K562 treated with DMSO at 1 percent for 24 hours (cell line): ENCODE data around the gene ABCG2. TPM values are rescaled to one million over a fixed set of nuclear protein-coding genes. Genes with fewer than 3 reads are reported as not detected.

Experiments used
- total RNA-seq: library from RNA; unstranded; fragments of 300-600 nt; gene quantifications from 2 replicates; pipeline ENCODE4 v1.2.3, GENCODE V29; 2022; ENCODE audit warnings: low read depth; ENCODE audit not compliant: insufficient read depth

ABCG2 gene
- total RNA-seq: 0.13 and 0.14 TPM in 2 replicates

DNA sequence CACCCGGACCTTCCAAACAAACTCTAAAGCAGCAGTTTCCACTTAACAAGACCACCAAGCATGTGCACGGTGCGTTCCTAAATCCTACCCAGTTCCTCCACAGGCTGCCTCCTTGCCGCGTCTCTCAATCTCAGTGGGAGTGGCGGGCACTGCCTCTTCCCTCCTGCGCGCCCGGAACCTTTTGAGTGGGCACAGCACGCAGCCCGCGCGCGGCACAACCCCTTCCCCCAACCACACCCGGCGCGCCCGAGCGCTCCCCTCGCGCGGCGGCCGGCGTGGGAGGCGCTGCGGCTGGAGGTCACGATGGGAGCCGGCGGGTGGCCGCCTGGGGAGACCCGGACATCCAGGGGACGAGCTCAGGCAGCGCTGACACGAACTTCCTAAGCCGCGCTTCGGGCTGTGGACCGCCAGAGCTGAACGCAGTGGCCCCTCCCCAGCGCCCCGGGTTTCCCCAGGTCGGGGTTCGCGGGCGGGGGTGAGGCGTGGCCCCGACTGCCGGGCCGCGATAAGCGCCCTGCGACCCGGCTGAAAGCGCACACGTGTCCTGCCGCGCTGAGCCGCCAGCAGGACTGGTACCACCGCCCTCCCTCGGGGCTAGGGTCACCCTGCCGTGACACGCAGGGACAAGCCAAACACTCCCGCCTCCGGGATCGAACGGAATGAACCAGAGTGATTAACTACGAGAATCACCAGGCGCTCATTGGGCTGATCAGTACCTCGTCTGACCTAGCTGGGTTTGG lies at the start of gene ABCG2:
TSS of gene ABCG2 (minus strand) at position 151 of the 740 bp plus-strand sequence. CDS start 18,644 bp downstream, outside the sequence.

Other genes with a start within 250 kb of the ABCG2 start
- not detected in 2 replicates for gene SPP1, start 182.9 kb downstream of the ABCG2 start, total RNA-seq
- gene PKD2, start 151.0 kb downstream of the ABCG2 start, total RNA-seq: 0.50 and 1.4 TPM in 2 replicates
- 4.2 and 7.3 TPM in 2 replicates for gene PPM1K, start 125.9 kb upstream of the ABCG2 start, total RNA-seq
- gene HERC6, start 220.2 kb upstream of the ABCG2 start, total RNA-seq: 0.98 and 1.3 TPM in 2 replicates